ENCODE data around the gene TNFRSF21.

DNA sequence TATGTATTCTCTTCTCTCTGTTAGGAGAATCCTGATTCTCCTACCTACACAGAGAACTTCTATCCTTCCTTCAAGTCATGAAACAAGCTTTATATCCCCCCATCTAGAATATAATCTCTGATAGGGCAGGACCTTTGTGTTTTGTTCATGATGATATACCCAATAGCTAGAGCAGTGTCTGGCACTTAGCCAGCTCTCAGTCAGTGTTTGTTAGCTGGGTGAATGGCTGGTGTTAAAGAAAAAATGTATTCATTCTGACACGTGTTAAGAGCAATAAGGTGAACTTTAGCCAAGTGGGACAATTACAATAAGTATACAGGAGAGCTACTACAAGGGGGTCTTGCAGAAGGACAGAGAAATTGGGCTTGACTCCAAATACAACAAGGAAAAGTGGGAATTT is 34.3 kb upstream of the TNFRSF21 start:
- no peak for TF ChIP-seq EP300 (IDR thresholded peaks at IDR 0.05)
- no peak for TF ChIP-seq CTCF (IDR thresholded peaks at IDR 0.05)
- no peak for TF ChIP-seq POLR2AphosphoS5 (IDR thresholded peaks at IDR 0.05)
- TF ChIP-seq POLR2A (IDR thresholded peaks at IDR 0.05) = no peak
